GM10248 (cell line): ENCODE data around the gene PRPF38A.

Source experiments
- CTCF ChIA-PET: fragments of 300-600 bp; sonication (Branson Sonifier 250); formaldehyde crosslinking; extraction: SDS; loops from one replicate; lab custom pipeline; 2021; ENCODE audit warnings: antibody characterized with exemption; lab: Yijun Ruan, JAX
- POLR2A ChIA-PET: fragments of 350-650 bp; sonication (Branson Sonifier 250); formaldehyde crosslinking; extraction: SDS; loops from one replicate; lab custom pipeline; 2020; ENCODE audit warnings: antibody characterized with exemption; lab: Yijun Ruan, JAX
- DNase-seq: peaks from one replicate; pipeline ENCODE4 v3.0.0; 2012; ENCODE audit errors: extremely low spot score
- CTCF ChIP-seq: IDR thresholded peaks from 2 replicates; pipeline ENCODE4 v1.5.1; 2012; ENCODE audit warnings: mild to moderate bottlenecking, low read depth; ENCODE audit errors: extremely low read depth, missing control alignments, control extremely low read depth

Gene PRPF38A

GRCh38 chr1:52404116-52404974, at the start of gene PRPF38A, which contains the start of gene ORC1:
Gene PRPF38A, plus strand, starts transcription at chr1:52404602. Its CDS starts 148 bp downstream, at chr1:52404750.
Gene ORC1, minus strand, starts transcription at chr1:52404423. Its CDS starts 2,200 bp downstream, at chr1:52402223.
- TF ChIP-seq CTCF: peak; percentile 46
- ChIA-PET CTCF (interaction anchor here (0.8 to 3.9 kb wide), 11 partner anchors 9 to 319 kb away, joined by 3 to 20 read pairs (median 3); no protein-coding TSS in a partner anchor), POLR2A (interaction anchor here (0.6 to 1.2 kb wide), 4 partner anchors 9 to 149 kb away, joined by 3 to 7 read pairs (median 3); partner anchors contain the start of gene TUT4)
- peak; percentile 98 for DNase-seq

GRCh38 chr1:52355436-52355835, 49.0 kb upstream of the PRPF38A start:
- DNase-seq: no peak
- ChIA-PET CTCF (no interaction called here), POLR2A (no interaction called here)
- TF ChIP-seq CTCF: no peak

GRCh38 chr1:52355847-52356505, 48.4 kb upstream of the PRPF38A start:
- DNase-seq: no peak
- no peak for TF ChIP-seq CTCF
- POLR2A ChIA-PET: no interaction called here
- CTCF ChIA-PET: no interaction called here

GRCh38 chr1:52356818-52357355, 47.5 kb upstream of the PRPF38A start:
- POLR2A ChIA-PET: no interaction called here
- DNase-seq: no peak
- no peak for TF ChIP-seq CTCF
- CTCF ChIA-PET: interaction anchor here (0.9 kb wide), 1 partner anchor 9 kb away, joined by 3 read pairs; no protein-coding TSS in a partner anchor

- no peak for DNase-seq
- ChIA-PET CTCF (interaction anchor here (0.9 kb wide), 1 partner anchor 9 kb away, joined by 3 read pairs; no protein-coding TSS in a partner anchor), POLR2A (no interaction called here)
- no peak for TF ChIP-seq CTCF
Measured at GRCh38 chr1:52357397-52357796, 47.0 kb upstream of the PRPF38A start.

- no peak for DNase-seq
- POLR2A ChIA-PET: no interaction called here
- no peak for TF ChIP-seq CTCF
- CTCF ChIA-PET: no interaction called here
Measured at GRCh38 chr1:52358851-52359497, 45.4 kb upstream of the PRPF38A start.
